ENCODE data around the gene ZNF423. TPM values are rescaled to one million over a fixed set of nuclear protein-coding genes. Genes with fewer than 3 reads are reported as not detected.

The ZNF423 gene
- total RNA-seq, 2 experiments from 2014 or later, result not detected

GRCh38 chr16:49712106-49712505, 143.8 kb downstream of the ZNF423 start:
- Mint-ChIP-seq H3K4me3 (no peak overlapping the region), H3K27ac (no peak overlapping the region), H3K9me3 (no peaks in the 10 kb centered on the region), H3K27me3 (no peaks in the 10 kb centered on the region), H3K4me1 (ENCODE audit: low read depth) (no peaks in the 10 kb centered on the region), H3K36me3 (ENCODE audit: low read depth) (no peaks in the 10 kb centered on the region)
- ChIA-PET CTCF (no interaction called here), POLR2A (no interaction called here)
- no peak for TF ChIP-seq CTCF (IDR thresholded peaks at IDR 0.05)
- intact Hi-C loops (cut with micrococcal nuclease), result no loop called here
- no peak for DNase-seq
- no peak for ATAC-seq

- Mint-ChIP-seq H3K36me3 (ENCODE audit: low read depth) (no peaks in the 10 kb centered on the region), H3K27ac (no peak overlapping the region), H3K9me3 (no peaks in the 10 kb centered on the region), H3K4me3 (no peak overlapping the region), H3K4me1 (ENCODE audit: low read depth) (no peaks in the 10 kb centered on the region), H3K27me3 (no peaks in the 10 kb centered on the region)
- no peak for TF ChIP-seq CTCF (IDR thresholded peaks at IDR 0.05)
- ChIA-PET CTCF (no interaction called here), POLR2A (no interaction called here)
- intact Hi-C loops (cut with micrococcal nuclease), result no loop called here
- ATAC-seq (no peak), DNase-seq (no peak)
These were observed 146.9 kb downstream of the ZNF423 start for GRCh38 chr16:49709057-49709456.

- CTCF ChIA-PET, result no interaction called here
These were observed 147.4 kb downstream of the ZNF423 start for GRCh38 chr16:49708491-49708890.

GRCh38 chr16:49706620-49707355, 149.1 kb downstream of the ZNF423 start:
- ATAC-seq (no peak), DNase-seq (no peak)
- Mint-ChIP-seq H3K4me3 (no peak overlapping the region), H3K4me1 (ENCODE audit: low read depth) (no peaks in the 10 kb centered on the region), H3K27ac (no peak overlapping the region), H3K9me3 (no peaks in the 10 kb centered on the region), H3K27me3 (no peaks in the 10 kb centered on the region), H3K36me3 (ENCODE audit: low read depth) (no peaks in the 10 kb centered on the region)
- intact Hi-C loops (cut with micrococcal nuclease), result no loop called here
- TF ChIP-seq CTCF (IDR thresholded peaks at IDR 0.05), result no peak
- ChIA-PET POLR2A (no interaction called here), CTCF (no interaction called here)

More at GRCh38 chr16:49708491-49708890, 147.4 kb downstream of the ZNF423 start:
- POLR2A ChIA-PET, result no interaction called here
- no peak overlapping the region for H3K27ac Mint-ChIP-seq
- no peak for TF ChIP-seq CTCF (IDR thresholded peaks at IDR 0.05)
- intact Hi-C loops (cut with micrococcal nuclease), result no loop called here
- ATAC-seq, result no peak
- H3K27me3 Mint-ChIP-seq, result no peaks in the 10 kb centered on the region
- H3K4me3 Mint-ChIP-seq, result no peak overlapping the region
- no peaks in the 10 kb centered on the region for H3K9me3 Mint-ChIP-seq
- no peaks in the 10 kb centered on the region for H3K36me3 Mint-ChIP-seq (ENCODE audit: low read depth)
- no peaks in the 10 kb centered on the region for H3K4me1 Mint-ChIP-seq (ENCODE audit: low read depth)
- no peak for DNase-seq

- ChIA-PET CTCF (no interaction called here), POLR2A (no interaction called here)
- H3K36me3 Mint-ChIP-seq (ENCODE audit: low read depth), result no peaks in the 10 kb centered on the region
- no peak for TF ChIP-seq CTCF (IDR thresholded peaks at IDR 0.05)
- H3K27me3 Mint-ChIP-seq, result no peaks in the 10 kb centered on the region
- no peak overlapping the region for H3K4me3 Mint-ChIP-seq
- H3K27ac Mint-ChIP-seq, result no peak overlapping the region
- ATAC-seq, result no peak
- no peaks in the 10 kb centered on the region for H3K4me1 Mint-ChIP-seq (ENCODE audit: low read depth)
- intact Hi-C loops (cut with micrococcal nuclease), result no loop called here
- no peaks in the 10 kb centered on the region for H3K9me3 Mint-ChIP-seq
- DNase-seq, result peak; percentile 5
These were observed 151.2 kb downstream of the ZNF423 start for GRCh38 chr16:49704586-49705155.

Measured in activated CD8-positive, alpha-beta T cell treated with anti-CD3 and anti-CD28 coated beads for 36 hours (primary cell).